HepG2 (cell line): Measurements from ENCODE around the gene NUSAP1. TPM values are rescaled to one million over a fixed set of nuclear protein-coding genes. Genes with fewer than 3 reads are reported as not detected.

Experiments used
- ARID3A ChIP-seq: IDR thresholded peaks from 2 replicates; pipeline ENCODE4 v1.6.1; 2012; ENCODE audit warnings: low read depth, low read length, improper control_type of control experiment
- CHD2 ChIP-seq: IDR thresholded peaks from 2 replicates; pipeline ENCODE4 v1.6.1; 2011; ENCODE audit warnings: low read depth, low read length, improper control_type of control experiment
- GZF1 ChIP-seq: sonication (generic); formaldehyde crosslinking; IDR thresholded peaks from 2 replicates; pipeline ENCODE4 v1.5.1; 2020; ENCODE audit warnings: mild to moderate bottlenecking, missing genetic modification reagents
- KAT2B ChIP-seq: fragments of 150-350 bp; IDR thresholded peaks from 2 replicates; pipeline ENCODE4 v1.6.1; 2014; ENCODE audit warnings: low read depth, low read length, borderline replicate concordance
- LCORL ChIP-seq, 2 experiments: fragments of 450-650 bp in 1 of 2; sonication (generic) in 1 of 2; formaldehyde crosslinking in 1 of 2; IDR thresholded peaks; 2 replicates each; pipeline versions ENCODE4 v1.5.0 to v1.6.1; 2017 to 2020; ENCODE audit warnings: antibody characterized with exemption in 1 of 2, missing genetic modification reagents in 1 of 2
- MEIS1 ChIP-seq: sonication (generic); formaldehyde crosslinking; IDR thresholded peaks from 2 replicates; pipeline ENCODE4 v1.9.0; 2021; ENCODE audit warnings: mild to moderate bottlenecking, missing genetic modification reagents, moderate library complexity, borderline replicate concordance
- PREB ChIP-seq: sonication (generic); formaldehyde crosslinking; IDR thresholded peaks from 2 replicates; pipeline ENCODE4 v1.4.0; 2020; ENCODE audit warnings: missing genetic modification reagents
- RBM22 ChIP-seq: fragments of 200-400 bp; formaldehyde crosslinking; optimal IDR thresholded peaks from 2 replicates; pipeline ENCODE3; 2017; ENCODE audit warnings: mild to moderate bottlenecking, low read length, moderate library complexity
- ZC3H4 ChIP-seq: sonication (generic); formaldehyde crosslinking; IDR thresholded peaks from 2 replicates; pipeline ENCODE4 v1.4.0; 2020; ENCODE audit warnings: missing genetic modification reagents, borderline replicate concordance
- ZFP37 ChIP-seq: sonication (generic); formaldehyde crosslinking; IDR thresholded peaks from 2 replicates; pipeline ENCODE4 v1.4.0; 2020; ENCODE audit warnings: missing genetic modification reagents, borderline replicate concordance
- ZFP41 ChIP-seq: sonication (generic); formaldehyde crosslinking; IDR thresholded peaks from 2 replicates; pipeline ENCODE4 v1.4.0; 2020; ENCODE audit warnings: mild to moderate bottlenecking, missing genetic modification reagents, borderline replicate concordance
- ZKSCAN5 ChIP-seq: sonication (generic); formaldehyde crosslinking; IDR thresholded peaks from 2 replicates; pipeline ENCODE4 v1.5.1; 2020; ENCODE audit warnings: mild to moderate bottlenecking, missing genetic modification reagents
- ZNF275 ChIP-seq: sonication (generic); formaldehyde crosslinking; IDR thresholded peaks from 2 replicates; pipeline ENCODE4 v1.8.0; 2022; ENCODE audit warnings: missing genetic modification reagents, mild to moderate bottlenecking, inconsistent platforms, borderline replicate concordance
- ZSCAN20 ChIP-seq: sonication (generic); formaldehyde crosslinking; IDR thresholded peaks from 2 replicates; pipeline ENCODE4 v1.4.0; 2020; ENCODE audit warnings: missing genetic modification reagents, mild to moderate bottlenecking, borderline replicate concordance
- polyA plus RNA-seq, 8 experiments: library from polyadenylated mRNA; depleted of rRNA in 3 of 8; stranded (reverse) in 7 of 8; unstranded in 1 of 8; fragments of >200 nt; fragmentation: Illumina TruSeq in 4 of 8; extraction: Trizol in 4 of 8; gene quantifications; 2 replicates each; pipeline versions ENCODE4 v1.2.1 to v1.2.3, GENCODE V29; 2011 to 2016; ENCODE audit warnings: low read depth in 4 of 8, missing spikeins in 1 of 8, mixed read lengths in 1 of 8; ENCODE audit not compliant: insufficient read depth in 1 of 8
- total RNA-seq, 5 experiments: library from RNA; depleted of rRNA; stranded (reverse); fragments of >200 nt; fragmentation: Illumina TruSeq; extraction: Trizol; gene quantifications; 2 replicates each; pipeline ENCODE4 v1.2.3, GENCODE V29; 2016; ENCODE audit warnings: low read depth in 1 of 5
- TF ChIP-seq, protein P1 (sequence below): sonication (generic); formaldehyde crosslinking; IDR thresholded peaks from 2 replicates; pipeline ENCODE4 v1.4.0; 2020; ENCODE audit warnings: mild to moderate bottlenecking, missing genetic modification reagents

Gene NUSAP1
- total and polyA plus RNA-seq, 2 of the 13 experiments (the other 11 are each of a cell fraction or from before 2014, with no cell fraction given) = 59.5 to 106 TPM

DNA sequence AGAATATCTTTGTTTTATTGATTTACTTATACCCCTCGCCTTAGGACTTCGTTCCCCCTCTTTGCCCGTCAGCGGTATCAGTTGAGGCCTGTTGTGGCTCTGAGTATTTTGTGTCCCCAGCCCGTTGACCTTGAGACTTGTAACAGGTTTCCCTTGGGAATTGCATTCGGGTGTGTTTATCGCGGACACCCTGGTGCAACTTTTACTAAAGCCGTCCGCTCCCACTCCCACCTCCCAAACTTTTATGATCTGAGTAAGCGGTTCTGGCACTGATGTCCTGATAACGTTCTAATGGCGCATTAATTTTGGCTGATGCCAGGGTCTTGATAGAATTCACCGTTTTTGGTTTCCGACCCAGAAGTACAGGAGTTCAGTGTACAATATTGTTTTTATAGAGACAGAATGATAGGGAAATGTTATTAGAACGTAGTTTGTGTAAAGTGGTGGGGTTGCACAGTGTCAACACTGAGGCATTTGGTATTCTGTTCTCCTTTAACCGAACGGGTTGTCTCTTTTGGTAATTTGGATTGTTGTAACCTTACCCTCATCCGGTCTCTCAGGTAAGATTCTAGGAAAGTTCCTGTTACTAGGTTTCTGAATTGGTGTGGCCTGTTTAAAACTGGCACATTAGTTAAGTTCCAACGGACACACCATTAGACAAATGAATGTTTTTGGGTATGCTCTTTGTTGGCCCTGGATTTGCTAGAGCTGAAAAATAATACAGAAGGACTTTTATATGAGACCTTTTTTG, 48.1 kb upstream of the NUSAP1 start (continued):
- peak; percentile 95 for TF ChIP-seq RBM22
- TF ChIP-seq PREB = no peak
- no peak for TF ChIP-seq ZFP37 (CRISPR knock-in tag)
- no peak for TF ChIP-seq ZFP41 (CRISPR knock-in tag)
- no peak for TF ChIP-seq ZKSCAN5 (CRISPR knock-in tag)
- 0 out of 2 replicates have a peak, but pooled peaks have one; percentile 4 for TF ChIP-seq GZF1 (CRISPR knock-in tag)
- TF ChIP-seq KAT2B = peak; percentile 26; the same call in 1 of the 2 replicates
- no peak for TF ChIP-seq CHD2
- no peak for TF ChIP-seq ARID3A
- TF ChIP-seq ZC3H4 = peak; percentile 84; the same call in 1 of the 2 replicates
- peak; percentile 15; the same call in 1 of the 2 replicates for TF ChIP-seq ZNF275
- TF ChIP-seq ZSCAN20 (CRISPR knock-in tag) = no peak
- TF ChIP-seq MEIS1 = no peak
- TF ChIP-seq, protein P1, sequence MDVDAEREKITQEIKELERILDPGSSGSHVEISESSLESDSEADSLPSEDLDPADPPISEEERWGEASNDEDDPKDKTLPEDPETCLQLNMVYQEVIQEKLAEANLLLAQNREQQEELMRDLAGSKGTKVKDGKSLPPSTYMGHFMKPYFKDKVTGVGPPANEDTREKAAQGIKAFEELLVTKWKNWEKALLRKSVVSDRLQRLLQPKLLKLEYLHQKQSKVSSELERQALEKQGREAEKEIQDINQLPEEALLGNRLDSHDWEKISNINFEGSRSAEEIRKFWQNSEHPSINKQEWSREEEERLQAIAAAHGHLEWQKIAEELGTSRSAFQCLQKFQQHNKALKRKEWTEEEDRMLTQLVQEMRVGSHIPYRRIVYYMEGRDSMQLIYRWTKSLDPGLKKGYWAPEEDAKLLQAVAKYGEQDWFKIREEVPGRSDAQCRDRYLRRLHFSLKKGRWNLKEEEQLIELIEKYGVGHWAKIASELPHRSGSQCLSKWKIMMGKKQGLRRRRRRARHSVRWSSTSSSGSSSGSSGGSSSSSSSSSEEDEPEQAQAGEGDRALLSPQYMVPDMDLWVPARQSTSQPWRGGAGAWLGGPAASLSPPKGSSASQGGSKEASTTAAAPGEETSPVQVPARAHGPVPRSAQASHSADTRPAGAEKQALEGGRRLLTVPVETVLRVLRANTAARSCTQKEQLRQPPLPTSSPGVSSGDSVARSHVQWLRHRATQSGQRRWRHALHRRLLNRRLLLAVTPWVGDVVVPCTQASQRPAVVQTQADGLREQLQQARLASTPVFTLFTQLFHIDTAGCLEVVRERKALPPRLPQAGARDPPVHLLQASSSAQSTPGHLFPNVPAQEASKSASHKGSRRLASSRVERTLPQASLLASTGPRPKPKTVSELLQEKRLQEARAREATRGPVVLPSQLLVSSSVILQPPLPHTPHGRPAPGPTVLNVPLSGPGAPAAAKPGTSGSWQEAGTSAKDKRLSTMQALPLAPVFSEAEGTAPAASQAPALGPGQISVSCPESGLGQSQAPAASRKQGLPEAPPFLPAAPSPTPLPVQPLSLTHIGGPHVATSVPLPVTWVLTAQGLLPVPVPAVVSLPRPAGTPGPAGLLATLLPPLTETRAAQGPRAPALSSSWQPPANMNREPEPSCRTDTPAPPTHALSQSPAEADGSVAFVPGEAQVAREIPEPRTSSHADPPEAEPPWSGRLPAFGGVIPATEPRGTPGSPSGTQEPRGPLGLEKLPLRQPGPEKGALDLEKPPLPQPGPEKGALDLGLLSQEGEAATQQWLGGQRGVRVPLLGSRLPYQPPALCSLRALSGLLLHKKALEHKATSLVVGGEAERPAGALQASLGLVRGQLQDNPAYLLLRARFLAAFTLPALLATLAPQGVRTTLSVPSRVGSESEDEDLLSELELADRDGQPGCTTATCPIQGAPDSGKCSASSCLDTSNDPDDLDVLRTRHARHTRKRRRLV (CRISPR knock-in tag) = no peak
- TF ChIP-seq LCORL (IDR thresholded peaks at IDR 0.05) = no peak
- peak; percentile 23; the same call in 1 of the 2 replicates for TF ChIP-seq LCORL (CRISPR knock-in tag; IDR thresholded peaks at IDR 0.05)
